Astrocyte of the cerebellum (primary cell): ENCODE results near the gene SSRP1.
A peak's percentile ranks its signal among the peaks of the same experiment; 100 is the strongest.
"Not testable (repeated sequence)": the region's sequence is repeated elsewhere in the genome, so short reads cannot be mapped to it uniquely, and the experiment has no call there.

Source experiments
- DNase-seq: peaks from one replicate; pipeline ENCODE4 v3.0.0-alpha.2; 2011; ENCODE audit warnings: low read depth
- H3K4me3 ChIP-seq: 2 replicates; pipeline ENCODE4 v1.5.1; 2011; ENCODE audit warnings: mild to moderate bottlenecking, low read depth, low read length, moderate library complexity
- in situ Hi-C: cut with HindIII; loops from 2 replicates; pipeline ENCODE4 v1.10.0; 2017; ENCODE audit warnings: low sequenced_read_pairs
- TF ChIP-seq, protein P1 (sequence below): IDR thresholded peaks from 2 replicates; pipeline ENCODE4 v1.5.1; 2012; ENCODE audit warnings: low read length, low read depth, moderate library complexity, mild to moderate bottlenecking; ENCODE audit errors: missing control alignments

Gene SSRP1

DNA sequence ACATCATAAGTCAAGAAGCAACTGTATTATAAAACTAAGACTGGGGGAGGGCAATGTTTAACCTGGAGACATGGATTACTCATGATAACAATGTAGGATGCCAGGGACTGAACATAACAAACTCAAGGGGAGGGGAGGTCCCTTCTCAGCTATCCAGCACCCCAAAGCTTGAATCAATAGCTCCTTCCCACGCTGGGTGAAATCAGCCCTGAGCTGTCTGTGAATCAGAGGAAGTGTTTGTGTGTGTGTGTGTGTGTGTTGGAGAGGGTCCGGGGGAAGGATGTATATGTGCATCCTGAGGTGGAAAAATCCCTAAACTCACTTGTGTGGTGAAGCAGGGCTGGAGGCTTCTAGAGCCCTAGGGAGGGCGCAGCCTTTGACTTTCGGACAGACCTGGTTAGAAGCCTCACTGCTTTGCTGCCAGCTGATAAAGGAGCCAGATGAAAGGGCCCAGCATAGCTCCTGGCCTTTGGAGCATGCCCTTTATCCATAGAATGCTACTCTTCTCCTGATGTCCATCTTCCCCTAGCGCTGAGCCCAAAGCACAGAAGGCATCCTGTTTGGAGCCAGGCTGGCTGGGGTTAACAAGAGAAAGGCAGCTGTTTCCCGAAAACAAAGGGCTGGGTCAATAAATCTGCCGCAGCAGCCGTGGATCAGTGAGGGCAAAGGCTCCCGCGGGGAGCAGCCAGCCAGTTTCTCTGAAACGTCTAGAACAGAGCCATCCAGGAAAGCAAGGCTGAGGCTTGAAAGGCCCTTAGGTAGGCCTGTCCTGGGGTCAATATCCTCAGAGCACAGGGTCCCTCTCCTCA, 46.7 kb downstream of the SSRP1 start:
- TF ChIP-seq, protein P1, sequence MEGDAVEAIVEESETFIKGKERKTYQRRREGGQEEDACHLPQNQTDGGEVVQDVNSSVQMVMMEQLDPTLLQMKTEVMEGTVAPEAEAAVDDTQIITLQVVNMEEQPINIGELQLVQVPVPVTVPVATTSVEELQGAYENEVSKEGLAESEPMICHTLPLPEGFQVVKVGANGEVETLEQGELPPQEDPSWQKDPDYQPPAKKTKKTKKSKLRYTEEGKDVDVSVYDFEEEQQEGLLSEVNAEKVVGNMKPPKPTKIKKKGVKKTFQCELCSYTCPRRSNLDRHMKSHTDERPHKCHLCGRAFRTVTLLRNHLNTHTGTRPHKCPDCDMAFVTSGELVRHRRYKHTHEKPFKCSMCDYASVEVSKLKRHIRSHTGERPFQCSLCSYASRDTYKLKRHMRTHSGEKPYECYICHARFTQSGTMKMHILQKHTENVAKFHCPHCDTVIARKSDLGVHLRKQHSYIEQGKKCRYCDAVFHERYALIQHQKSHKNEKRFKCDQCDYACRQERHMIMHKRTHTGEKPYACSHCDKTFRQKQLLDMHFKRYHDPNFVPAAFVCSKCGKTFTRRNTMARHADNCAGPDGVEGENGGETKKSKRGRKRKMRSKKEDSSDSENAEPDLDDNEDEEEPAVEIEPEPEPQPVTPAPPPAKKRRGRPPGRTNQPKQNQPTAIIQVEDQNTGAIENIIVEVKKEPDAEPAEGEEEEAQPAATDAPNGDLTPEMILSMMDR, result no peak
- no peak overlapping the region for H3K4me3 ChIP-seq
- peak; percentile 32 for DNase-seq
- in situ Hi-C loops, result loop anchor here (5.0 kb wide), 1 partner anchor 77 kb away; no protein-coding TSS in a partner anchor

GRCh38 chr11:57287884-57288283, 47.8 kb downstream of the SSRP1 start:
- in situ Hi-C loops, result loop anchor here (5.0 kb wide), 1 partner anchor 76 kb away; no protein-coding TSS in a partner anchor
- H3K4me3 ChIP-seq, result no peak overlapping the region
- TF ChIP-seq, protein P1, result no peak
- no peak for DNase-seq

GRCh38 chr11:57283231-57283990, 52.3 kb downstream of the SSRP1 start:
- DNase-seq, result no peak
- in situ Hi-C loops, result no loop called here
- H3K4me3 ChIP-seq, result no peak overlapping the region
- TF ChIP-seq, protein P1, result no peak

GRCh38 chr11:57281546-57281945, 54.1 kb downstream of the SSRP1 start:
- H3K4me3 ChIP-seq, DNase-seq, in situ Hi-C loops: not testable (repeated sequence)

DNA sequence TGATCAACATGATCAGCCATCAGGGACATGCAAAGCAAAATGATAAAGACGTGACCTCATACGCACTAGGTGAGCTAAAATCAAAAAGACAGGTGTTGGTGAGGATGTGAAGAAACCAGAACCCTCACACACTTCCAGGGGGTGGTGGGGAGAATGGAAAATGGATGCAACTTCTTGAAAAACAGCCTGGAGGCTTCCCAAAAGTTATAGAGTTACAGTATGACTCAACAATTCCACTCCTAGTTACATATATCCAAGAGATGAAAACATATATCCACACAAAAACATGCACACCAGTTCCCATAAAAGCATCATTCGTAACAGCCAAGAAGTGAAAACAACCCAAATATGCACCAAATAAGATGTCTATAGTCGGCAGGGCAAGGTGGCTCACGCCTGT, 56.6 kb downstream of the SSRP1 start:
- in situ Hi-C loops, result no loop called here
- TF ChIP-seq, protein P1, result no peak
- no peak for DNase-seq
- no peak overlapping the region for H3K4me3 ChIP-seq

- TF ChIP-seq, protein P1, result no peak
- H3K4me3 ChIP-seq, result no peak overlapping the region
- in situ Hi-C loops, result no loop called here
- DNase-seq, result no peak
These were observed 57.0 kb downstream of the SSRP1 start for GRCh38 chr11:57278721-57279095.
